Astrocyte (in vitro differentiated cells and primary cell): ENCODE data around the gene KCNG1.

Source experiments
- CTCF ChIP-seq: IDR thresholded peaks from 2 replicates; pipeline ENCODE4 v1.5.1; 2011; ENCODE audit warnings: low read depth, mild to moderate bottlenecking, inconsistent platforms, low read length, moderate library complexity; ENCODE audit not compliant: insufficient read depth
- EZH2 ChIP-seq: IDR thresholded peaks from 2 replicates; pipeline ENCODE4 v1.6.1; 2012; ENCODE audit warnings: mild to moderate bottlenecking, low read length, inconsistent platforms; ENCODE audit not compliant: insufficient read depth

- TF ChIP-seq CTCF (no peak), EZH2 (no peak)
Observed at GRCh38 chr20:51004305-51004727, 18.6 kb downstream of the KCNG1 start.
